ENCODE results near the gene CFAP47.

CFAP47 gene

GRCh38 chrX:36348509-36348908 is 429.0 kb downstream of the CFAP47 start:
- no peaks in the 10 kb centered on the region for H3K27me3 Mint-ChIP-seq
- no peaks in the 10 kb centered on the region for H3K9me3 Mint-ChIP-seq
- no peak overlapping the region for H3K27ac Mint-ChIP-seq
- H3K4me1 Mint-ChIP-seq (ENCODE audit: low read depth) = no peaks in the 10 kb centered on the region
- H3K4me3 Mint-ChIP-seq = no peak overlapping the region
- intact Hi-C loops (cut with micrococcal nuclease) = no loop called here
- H3K36me3 Mint-ChIP-seq (ENCODE audit: low read depth) = no peaks in the 10 kb centered on the region

- intact Hi-C loops (cut with micrococcal nuclease) = no loop called here
- no peak overlapping the region for H3K27ac Mint-ChIP-seq
- H3K4me1 Mint-ChIP-seq (ENCODE audit: low read depth) = no peaks in the 10 kb centered on the region
- no peaks in the 10 kb centered on the region for H3K36me3 Mint-ChIP-seq (ENCODE audit: low read depth)
- H3K9me3 Mint-ChIP-seq = no peaks in the 10 kb centered on the region
- H3K4me3 Mint-ChIP-seq = no peak overlapping the region
- no peaks in the 10 kb centered on the region for H3K27me3 Mint-ChIP-seq
These were observed 438.3 kb downstream of the CFAP47 start for GRCh38 chrX:36357855-36358254.

- H3K4me1 Mint-ChIP-seq (ENCODE audit: low read depth) = no peaks in the 10 kb centered on the region
- H3K36me3 Mint-ChIP-seq (ENCODE audit: low read depth) = no peaks in the 10 kb centered on the region
- no peaks in the 10 kb centered on the region for H3K27me3 Mint-ChIP-seq
- H3K4me3 Mint-ChIP-seq = no peak overlapping the region
- H3K9me3 Mint-ChIP-seq = peaks cover 9% of the 10 kb centered on the region
- intact Hi-C loops (cut with micrococcal nuclease) = no loop called here
- no peak overlapping the region for H3K27ac Mint-ChIP-seq
These were observed 444.7 kb downstream of the CFAP47 start for GRCh38 chrX:36364262-36364661.

- Mint-ChIP-seq H3K27me3 (no peaks in the 10 kb centered on the region), H3K4me1 (ENCODE audit: low read depth) (no peaks in the 10 kb centered on the region)
- intact Hi-C loops (cut with micrococcal nuclease) = no loop called here
These were observed 464.0 kb downstream of the CFAP47 start for GRCh38 chrX:36383495-36383894.

GRCh38 chrX:36388901-36389300 is 469.4 kb downstream of the CFAP47 start:
- no peaks in the 10 kb centered on the region for H3K4me1 Mint-ChIP-seq (ENCODE audit: low read depth)
- H3K9me3 Mint-ChIP-seq = peaks cover 9% of the 10 kb centered on the region
- no peaks in the 10 kb centered on the region for H3K36me3 Mint-ChIP-seq (ENCODE audit: low read depth)
- no peak overlapping the region for H3K27ac Mint-ChIP-seq
- intact Hi-C loops (cut with micrococcal nuclease) = no loop called here
- no peak overlapping the region for H3K4me3 Mint-ChIP-seq
- no peaks in the 10 kb centered on the region for H3K27me3 Mint-ChIP-seq

More at GRCh38 chrX:36383495-36383894, 464.0 kb downstream of the CFAP47 start:
- Mint-ChIP-seq H3K27ac (no peak overlapping the region), H3K4me3 (no peak overlapping the region), H3K9me3 (peaks cover 4% of the 10 kb centered on the region), H3K36me3 (ENCODE audit: low read depth) (no peaks in the 10 kb centered on the region)

- H3K36me3 Mint-ChIP-seq (ENCODE audit: low read depth) = no peaks in the 10 kb centered on the region
- H3K4me3 Mint-ChIP-seq = no peak overlapping the region
- H3K4me1 Mint-ChIP-seq (ENCODE audit: low read depth) = no peaks in the 10 kb centered on the region
- H3K27me3 Mint-ChIP-seq = no peaks in the 10 kb centered on the region
- H3K9me3 Mint-ChIP-seq = peaks cover under 1% of the 10 kb centered on the region
- intact Hi-C loops (cut with micrococcal nuclease) = no loop called here
- no peak overlapping the region for H3K27ac Mint-ChIP-seq
These were observed 482.2 kb downstream of the CFAP47 start for GRCh38 chrX:36401774-36402173.

GRCh38 chrX:36407836-36408235 is 488.3 kb downstream of the CFAP47 start:
- intact Hi-C loops (cut with micrococcal nuclease) = no loop called here
- H3K4me1 Mint-ChIP-seq (ENCODE audit: low read depth) = no peaks in the 10 kb centered on the region
- no peaks in the 10 kb centered on the region for H3K36me3 Mint-ChIP-seq (ENCODE audit: low read depth)
- no peak overlapping the region for H3K4me3 Mint-ChIP-seq
- no peaks in the 10 kb centered on the region for H3K27me3 Mint-ChIP-seq
- no peaks in the 10 kb centered on the region for H3K9me3 Mint-ChIP-seq
- H3K27ac Mint-ChIP-seq = no peak overlapping the region

GRCh38 chrX:36414056-36414455 is 494.5 kb downstream of the CFAP47 start:
- Mint-ChIP-seq H3K9me3 (no peaks in the 10 kb centered on the region), H3K4me3 (no peak overlapping the region), H3K27ac (no peak overlapping the region), H3K4me1 (ENCODE audit: low read depth) (no peaks in the 10 kb centered on the region), H3K27me3 (no peaks in the 10 kb centered on the region), H3K36me3 (ENCODE audit: low read depth) (no peaks in the 10 kb centered on the region)
- intact Hi-C loops (cut with micrococcal nuclease) = no loop called here

- H3K4me1 Mint-ChIP-seq (ENCODE audit: low read depth) = no peaks in the 10 kb centered on the region
These were observed 502.8 kb downstream of the CFAP47 start for GRCh38 chrX:36422368-36422767.

GRCh38 chrX:36431819-36432218 is 512.3 kb downstream of the CFAP47 start:
- no peaks in the 10 kb centered on the region for H3K9me3 Mint-ChIP-seq
- intact Hi-C loops (cut with micrococcal nuclease) = no loop called here
- no peaks in the 10 kb centered on the region for H3K27me3 Mint-ChIP-seq
- H3K4me3 Mint-ChIP-seq = no peak overlapping the region
- H3K36me3 Mint-ChIP-seq (ENCODE audit: low read depth) = no peaks in the 10 kb centered on the region
- H3K27ac Mint-ChIP-seq = no peak overlapping the region
- H3K4me1 Mint-ChIP-seq (ENCODE audit: low read depth) = no peaks in the 10 kb centered on the region

More at GRCh38 chrX:36422368-36422767, 502.8 kb downstream of the CFAP47 start:
- no peaks in the 10 kb centered on the region for H3K27me3 Mint-ChIP-seq
- intact Hi-C loops (cut with micrococcal nuclease) = no loop called here
- H3K9me3 Mint-ChIP-seq = no peaks in the 10 kb centered on the region
- H3K36me3 Mint-ChIP-seq (ENCODE audit: low read depth) = no peaks in the 10 kb centered on the region
- no peak overlapping the region for H3K4me3 Mint-ChIP-seq
- H3K27ac Mint-ChIP-seq = no peak overlapping the region

GRCh38 chrX:36434522-36434921 is 515.0 kb downstream of the CFAP47 start:
- no peaks in the 10 kb centered on the region for H3K36me3 Mint-ChIP-seq (ENCODE audit: low read depth)
- H3K27ac Mint-ChIP-seq = no peak overlapping the region
- intact Hi-C loops (cut with micrococcal nuclease) = no loop called here
- H3K27me3 Mint-ChIP-seq = no peaks in the 10 kb centered on the region
- H3K4me1 Mint-ChIP-seq (ENCODE audit: low read depth) = no peaks in the 10 kb centered on the region
- peaks cover 7% of the 10 kb centered on the region for H3K9me3 Mint-ChIP-seq
- no peak overlapping the region for H3K4me3 Mint-ChIP-seq

All from dendritic cell treated with granulocyte-macrophage colony-stimulating factor and Interleukin-4, amounts not matched to agents 40 ng/mL and 50 ng/mL, for 4 days (primary cell).